Mesenchymal stem cell (in vitro differentiated cells and primary cell): ENCODE data around the gene PRPF4.

ENCODE experiments used
- DNase-seq: peaks from one replicate; pipeline ENCODE4 v3.0.0-alpha.2; 2013
- H2AFZ ChIP-seq: one replicate; pipeline ENCODE4 v1.6.1; 2013; ENCODE audit warnings: low read depth, mild to moderate bottlenecking, control low read depth, inconsistent platforms, low read length, moderate library complexity
- H2AK5ac ChIP-seq: 2 replicates; pipeline ENCODE4 v1.6.1; 2013; ENCODE audit warnings: low read length, moderate library complexity, mild to moderate bottlenecking, inconsistent platforms; ENCODE audit not compliant: severe bottlenecking
- H2BK120ac ChIP-seq: one replicate; pipeline ENCODE4 v1.6.1; 2013; ENCODE audit warnings: low read depth, mild to moderate bottlenecking, inconsistent platforms, low read length, moderate library complexity
- H2BK12ac ChIP-seq, 2 experiments: one replicate each; pipeline ENCODE4 v1.6.1; 2013; ENCODE audit warnings: inconsistent platforms in 2 of 2, low read length in 2 of 2, mild to moderate bottlenecking in 2 of 2, moderate library complexity in 2 of 2, control low read depth in 1 of 2
- H2BK15ac ChIP-seq: one replicate; pipeline ENCODE4 v1.6.1; 2013; ENCODE audit warnings: mild to moderate bottlenecking, low read depth, inconsistent platforms; ENCODE audit not compliant: poor library complexity, severe bottlenecking
- H2BK5ac ChIP-seq: 2 replicates; pipeline ENCODE4 v1.6.1; 2013; ENCODE audit warnings: low read depth, mild to moderate bottlenecking, low read length, control low read depth, inconsistent platforms; ENCODE audit not compliant: poor library complexity, severe bottlenecking
- H3K14ac ChIP-seq, 2 experiments: one replicate each; pipeline ENCODE4 v1.6.1; 2013; ENCODE audit warnings: inconsistent platforms in 2 of 2, low read length in 2 of 2, control low read depth in 1 of 2, mild to moderate bottlenecking in 1 of 2, moderate library complexity in 1 of 2
- H3K18ac ChIP-seq, 2 experiments: one replicate each; pipeline ENCODE4 v1.6.1; 2013; ENCODE audit warnings: inconsistent platforms in 2 of 2, low read length in 2 of 2, control low read depth in 1 of 2, low read depth in 1 of 2, mild to moderate bottlenecking in 1 of 2
- H3K23ac ChIP-seq, 2 experiments: one replicate each; pipeline ENCODE4 v1.6.1; 2013; ENCODE audit warnings: inconsistent platforms in 2 of 2, low read length in 2 of 2, mild to moderate bottlenecking in 2 of 2, moderate library complexity in 2 of 2, control low read depth in 1 of 2
- H3K27ac ChIP-seq: 2 replicates; pipeline ENCODE4 v1.5.1; 2013; ENCODE audit warnings: mild to moderate bottlenecking, moderate library complexity, low read length, control low read depth, inconsistent platforms; ENCODE audit not compliant: poor library complexity, severe bottlenecking
- H3K27me3 ChIP-seq, 2 experiments: 2 replicates each; pipeline versions ENCODE4 v1.6.1 to v1.7.0; 2013; ENCODE audit warnings: low read length in 2 of 2, mild to moderate bottlenecking in 2 of 2, moderate library complexity in 2 of 2, control low read depth in 1 of 2, inconsistent platforms in 1 of 2; ENCODE audit not compliant: control insufficient read depth in 1 of 2, insufficient read depth in 1 of 2
- H3K36me3 ChIP-seq, 2 experiments: 2 replicates each; pipeline versions ENCODE4 v1.6.1 to v1.7.0; 2013; ENCODE audit warnings: low read length in 2 of 2, control low read depth in 1 of 2, inconsistent platforms in 1 of 2, low read depth in 1 of 2, mild to moderate bottlenecking in 1 of 2; ENCODE audit not compliant: insufficient read depth in 2 of 2, control insufficient read depth in 1 of 2
- H3K4ac ChIP-seq, 2 experiments: one replicate each; pipeline ENCODE4 v1.6.1; 2013; ENCODE audit warnings: inconsistent platforms in 2 of 2, low read length in 2 of 2, mild to moderate bottlenecking in 2 of 2, moderate library complexity in 2 of 2, control low read depth in 1 of 2, low read depth in 1 of 2
- H3K4me1 ChIP-seq: 2 replicates; pipeline ENCODE4 v1.6.1; 2013; ENCODE audit warnings: low read depth, low read length, control low read depth; ENCODE audit not compliant: control insufficient read depth, insufficient read depth
- H3K4me2 ChIP-seq: 2 replicates; pipeline ENCODE4 v1.6.1; 2013; ENCODE audit warnings: low read length, mild to moderate bottlenecking, inconsistent platforms; ENCODE audit not compliant: poor library complexity, severe bottlenecking
- H3K4me3 ChIP-seq, 2 experiments: 2 replicates each; pipeline versions ENCODE4 v1.5.1 to v1.7.0; 2013; ENCODE audit warnings: low read length in 2 of 2, mild to moderate bottlenecking in 2 of 2, control low read depth in 1 of 2, low read depth in 1 of 2; ENCODE audit not compliant: insufficient read depth in 1 of 2
- H3K79me1 ChIP-seq: replicated peaks from 2 replicates; pipeline ENCODE4 v1.6.1; 2013; ENCODE audit warnings: mild to moderate bottlenecking, control low read depth, low read length, inconsistent platforms; ENCODE audit not compliant: poor library complexity, severe bottlenecking
- H3K9ac ChIP-seq: 2 replicates; pipeline ENCODE4 v1.7.0; 2013; ENCODE audit warnings: mild to moderate bottlenecking, low read length, moderate library complexity
- H3K9me3 ChIP-seq: 2 replicates; pipeline ENCODE4 v1.7.0; 2013; ENCODE audit warnings: mild to moderate bottlenecking, low read length; ENCODE audit not compliant: control insufficient read depth
- H4K8ac ChIP-seq: one replicate; pipeline ENCODE4 v1.6.1; 2013; ENCODE audit warnings: inconsistent platforms, mild to moderate bottlenecking, low read length, moderate library complexity
- H4K91ac ChIP-seq: one replicate; pipeline ENCODE4 v1.6.1; 2013; ENCODE audit warnings: mild to moderate bottlenecking, low read length, inconsistent platforms
- WGBS: methylation state at CpG from one replicate; pipeline ENCODE4 v1.1.7; 2013; ENCODE audit warnings: mixed read lengths; 5-methylcytosine and 5-hydroxymethylcytosine counted together

The PRPF4 gene

DNA sequence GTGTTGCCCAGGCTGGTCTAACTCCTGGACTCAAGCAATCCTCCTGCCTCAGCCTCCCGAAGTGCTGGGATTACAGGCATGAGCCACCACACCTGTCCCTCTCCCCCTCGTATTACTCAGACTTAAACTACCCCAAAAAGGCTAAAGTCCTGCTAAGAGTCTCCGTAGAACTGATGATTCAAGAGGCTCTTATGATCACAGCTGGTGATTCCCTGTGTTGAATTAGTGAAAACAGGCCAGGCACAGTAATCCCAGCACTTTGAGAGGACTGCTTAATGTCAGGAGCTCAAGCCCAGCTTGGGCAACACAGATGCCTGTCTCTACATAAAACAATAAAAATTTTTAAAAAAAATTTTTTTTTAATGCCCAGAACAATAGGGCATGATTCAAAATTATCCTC lies 9.3 kb upstream of the PRPF4 start:
- Histone ChIP-seq H2BK5ac (no peak overlapping the region), H3K14ac (no peak overlapping the region), H3K27me3 (no peaks in the 10 kb centered on the region), H3K36me3 (peaks cover 11 to 75% of the 10 kb centered on the region in 2 experiments), H4K8ac (no peak overlapping the region), H4K91ac (no peak overlapping the region), H3K9ac (no peak overlapping the region), H3K27ac (no peak overlapping the region), H3K4me3 (no peak overlapping the region), H3K18ac (no peak overlapping the region), H2BK12ac (no peak overlapping the region), H3K4ac (no peak overlapping the region), H3K9me3 (no peaks in the 10 kb centered on the region), H3K4me1 (peaks cover 4% of the 10 kb centered on the region), H3K79me1 (peaks cover 11% of the 10 kb centered on the region), H2BK120ac (no peak overlapping the region), H2BK15ac (no peak overlapping the region), H3K23ac (no peak overlapping the region), H3K4me2 (no peak overlapping the region), H2AFZ (no peak overlapping the region), H2AK5ac (no peak overlapping the region)
- no peak for DNase-seq
- 81% methylated on average over 3 of the region's 3 CpGs for WGBS

DNA sequence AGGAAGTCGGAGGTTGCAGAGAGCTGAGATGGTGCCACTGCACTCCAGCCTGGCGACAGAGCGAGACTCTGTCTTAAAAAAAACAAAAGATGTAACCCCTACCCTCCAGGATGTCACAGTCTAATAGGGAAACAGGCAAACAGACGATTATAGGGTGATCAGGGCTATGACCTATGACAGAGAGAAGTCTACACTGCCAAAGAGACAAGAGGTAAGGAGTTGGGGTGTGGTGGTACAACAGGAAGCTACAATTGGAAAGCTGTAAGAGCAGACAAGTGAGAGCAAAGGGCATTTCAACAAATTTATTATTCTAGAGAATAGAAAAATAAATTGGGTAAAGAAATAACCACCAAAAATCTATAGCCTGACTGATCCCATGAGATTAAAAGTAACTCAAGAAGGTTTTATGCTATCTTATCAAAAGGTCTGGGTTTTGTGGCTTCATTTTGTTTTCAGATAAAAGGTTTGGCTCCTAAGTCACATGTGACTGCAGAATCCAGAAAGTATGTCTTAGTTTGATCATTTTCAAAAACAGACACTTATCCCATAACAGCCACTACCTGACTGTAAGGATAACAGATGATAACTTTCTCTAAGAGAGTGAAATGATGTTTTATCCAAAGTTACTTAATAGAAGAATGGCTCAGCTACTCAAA lies 7.4 kb upstream of the PRPF4 start:
- Histone ChIP-seq H3K4ac (no peak overlapping the region), H2BK12ac (no peak overlapping the region), H2BK15ac (no peak overlapping the region), H3K27me3 (no peaks in the 10 kb centered on the region), H3K79me1 (peaks cover 18% of the 10 kb centered on the region), H3K27ac (no peak overlapping the region), H2AFZ (no peak overlapping the region), H3K9ac (no peak overlapping the region), H3K23ac (no peak overlapping the region), H3K9me3 (no peaks in the 10 kb centered on the region), H2BK5ac (no peak overlapping the region), H3K4me1 (no peaks in the 10 kb centered on the region), H3K4me2 (no peak overlapping the region), H4K8ac (no peak overlapping the region), H3K36me3 (peaks cover 23 to 77% of the 10 kb centered on the region in 2 experiments), H2BK120ac (no peak overlapping the region), H3K4me3 (no peak overlapping the region), H3K14ac (no peak overlapping the region), H4K91ac (no peak overlapping the region), H2AK5ac (no peak overlapping the region), H3K18ac (no peak overlapping the region)
- WGBS, result 96% methylated on average over 2 of the region's 4 CpGs
- no peak for DNase-seq

DNA sequence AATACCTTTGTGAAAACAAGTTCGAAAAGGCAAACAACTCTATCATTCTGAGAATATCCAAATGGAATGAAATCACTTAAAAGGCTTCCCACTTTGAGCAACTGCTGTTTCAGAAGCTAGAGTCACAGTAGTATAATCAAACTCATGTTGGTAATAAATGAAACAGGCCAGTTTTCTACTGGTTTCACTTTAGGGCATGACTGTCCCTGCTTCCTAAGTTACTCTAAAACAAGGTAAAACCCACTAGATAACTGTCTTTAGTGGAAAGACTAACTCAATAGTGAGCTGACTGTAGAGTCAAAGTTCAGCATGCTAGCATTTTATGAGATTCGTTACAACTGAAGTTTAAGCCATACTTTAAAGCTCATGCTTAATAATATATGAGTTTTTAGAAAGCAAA lies 6.1 kb upstream of the PRPF4 start:
- Histone ChIP-seq H3K27me3 (no peaks in the 10 kb centered on the region), H3K9ac (no peak overlapping the region), H2AFZ (no peak overlapping the region), H3K4me3 (no peak overlapping the region), H2BK5ac (no peak overlapping the region), H3K23ac (no peak overlapping the region), H3K4me2 (no peak overlapping the region), H2BK12ac (no peak overlapping the region), H3K79me1 (peaks cover 19% of the 10 kb centered on the region), H3K18ac (no peak overlapping the region), H3K9me3 (no peaks in the 10 kb centered on the region), H3K4ac (no peak overlapping the region), H3K27ac (no peak overlapping the region), H3K4me1 (no peaks in the 10 kb centered on the region), H2AK5ac (no peak overlapping the region), H4K8ac (no peak overlapping the region), H3K36me3 (peaks cover 23 to 77% of the 10 kb centered on the region in 2 experiments), H3K14ac (no peak overlapping the region), H4K91ac (no peak overlapping the region), H2BK120ac (no peak overlapping the region), H2BK15ac (no peak overlapping the region)
- DNase-seq, result peak; percentile 16
- WGBS, result 100% methylated on average over 1 of the region's 2 CpGs

DNA sequence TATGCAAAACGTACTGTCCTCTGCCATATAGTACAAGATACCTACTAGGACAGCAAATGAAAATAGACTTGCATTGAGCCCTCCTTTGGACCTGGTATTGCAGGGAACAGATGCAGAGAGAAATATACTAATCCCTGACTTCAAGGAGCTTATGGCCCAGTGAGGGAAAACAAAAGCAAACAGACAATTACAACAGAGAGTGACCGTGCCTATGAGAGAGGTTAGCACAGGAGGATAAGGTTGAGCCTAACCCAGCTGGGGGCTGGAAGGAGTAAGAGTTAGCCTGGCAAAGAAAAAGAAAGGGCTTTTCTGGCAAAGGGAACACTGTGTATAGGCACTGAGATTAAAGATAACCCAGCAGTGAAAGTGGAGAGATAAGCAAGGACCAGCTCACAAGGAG lies 5.6 kb upstream of the PRPF4 start:
- Histone ChIP-seq H3K79me1 (peaks cover 19% of the 10 kb centered on the region), H3K4me3 (no peak overlapping the region), H3K4ac (no peak overlapping the region), H3K14ac (no peak overlapping the region), H3K23ac (no peak overlapping the region), H3K27me3 (no peaks in the 10 kb centered on the region), H3K4me1 (no peaks in the 10 kb centered on the region), H3K18ac (no peak overlapping the region), H4K91ac (no peak overlapping the region), H2BK5ac (no peak overlapping the region), H3K9ac (no peak overlapping the region), H4K8ac (no peak overlapping the region), H2AFZ (no peak overlapping the region), H2AK5ac (no peak overlapping the region), H3K27ac (no peak overlapping the region), H2BK12ac (no peak overlapping the region), H2BK15ac (no peak overlapping the region), H3K4me2 (no peak overlapping the region), H2BK120ac (no peak overlapping the region), H3K9me3 (no peaks in the 10 kb centered on the region), H3K36me3 (peaks cover 23 to 75% of the 10 kb centered on the region in 2 experiments)
- 100% methylated on average over 1 of the region's 2 CpGs for WGBS
- no peak for DNase-seq
